GM19351 (cell line): ENCODE results near the gene IFI27L2.

Experiments used
- ATAC-seq: cut with Tn5 transposase; IDR thresholded peaks from one replicate; pipeline ENCODE4 v1.9.1; 2021; ENCODE audit warnings: mild to moderate bottlenecking, moderate library complexity; ENCODE audit not compliant: unreplicated experiment

Gene IFI27L2

GRCh38 chr14:94103554-94104150, 25.8 kb downstream of the IFI27L2 start:
- no peak for ATAC-seq

GRCh38 chr14:94102768-94103482, 26.5 kb downstream of the IFI27L2 start:
- no peak for ATAC-seq

GRCh38 chr14:94101748-94102147, 27.7 kb downstream of the IFI27L2 start:
- no peak for ATAC-seq

- no peak for ATAC-seq
Observed at GRCh38 chr14:94100847-94101246, 28.6 kb downstream of the IFI27L2 start.

- no peak for ATAC-seq
Observed at GRCh38 chr14:94099006-94099405, 30.4 kb downstream of the IFI27L2 start.

GRCh38 chr14:94098326-94098992, 30.9 kb downstream of the IFI27L2 start:
- ATAC-seq = no peak

- no peak for ATAC-seq
Observed at GRCh38 chr14:94097091-94097490, 32.3 kb downstream of the IFI27L2 start.

GRCh38 chr14:94093418-94093817, 36.0 kb downstream of the IFI27L2 start:
- no peak for ATAC-seq

GRCh38 chr14:94089479-94089878, 39.9 kb downstream of the IFI27L2 start:
- no peak for ATAC-seq

- ATAC-seq = no peak
Observed at GRCh38 chr14:94088516-94088915, 40.9 kb downstream of the IFI27L2 start.

- ATAC-seq = no peak
Observed at GRCh38 chr14:94087891-94088290, 41.5 kb downstream of the IFI27L2 start.

GRCh38 chr14:94081386-94081820, 48.0 kb downstream of the IFI27L2 start:
- peak; percentile 24 for ATAC-seq

- ATAC-seq = peak; percentile 97
Observed at GRCh38 chr14:94080621-94081385, 48.6 kb downstream of the IFI27L2 start, which contains the start of the genes DDX24 and IFI27L1. TSS of gene DDX24 (minus strand) at chr14:94081202. CDS start at chr14:94079742, 1,460 bp downstream. TSS of gene IFI27L1 (plus strand) at chr14:94081310. CDS start at chr14:94096938, 15,628 bp downstream.

GRCh38 chr14:94079891-94080620, 49.3 kb downstream of the IFI27L2 start:
- ATAC-seq = no peak

- no peak for ATAC-seq
Observed at GRCh38 chr14:94077823-94078222, 51.6 kb downstream of the IFI27L2 start.
